Mesenteric fat pad (tissue), 1 donor: Measurements from ENCODE around the gene LRRC2. TPM values are rescaled to one million over a fixed set of nuclear protein-coding genes. Genes with fewer than 3 reads are reported as not detected.
"Not testable (repeated sequence)": the region's sequence is repeated elsewhere in the genome, so short reads cannot be mapped to it uniquely, and the experiment has no call there.

Experiments used
- DNase-seq: peaks from one replicate; pipeline ENCODE4 v3.0.0-alpha.2; 2020; ENCODE audit warnings: low spot score
- long read RNA-seq: library from polyadenylated mRNA; unstranded; transcript quantifications from one replicate; pipeline ENCODE4 v2.0.0, GENCODE V29; 2020
- total RNA-seq: library from RNA; stranded (reverse); fragmentation: NEBNext Ultra II Directional; extraction: Animal tissue kit (Norgen Biotek cat#: 25700); gene quantifications from one replicate; pipeline ENCODE4 v1.2.1, GENCODE V29; 2021
- donor health status: DM: yes; HTN: yes; CAD: no.

Gene LRRC2, protein sequence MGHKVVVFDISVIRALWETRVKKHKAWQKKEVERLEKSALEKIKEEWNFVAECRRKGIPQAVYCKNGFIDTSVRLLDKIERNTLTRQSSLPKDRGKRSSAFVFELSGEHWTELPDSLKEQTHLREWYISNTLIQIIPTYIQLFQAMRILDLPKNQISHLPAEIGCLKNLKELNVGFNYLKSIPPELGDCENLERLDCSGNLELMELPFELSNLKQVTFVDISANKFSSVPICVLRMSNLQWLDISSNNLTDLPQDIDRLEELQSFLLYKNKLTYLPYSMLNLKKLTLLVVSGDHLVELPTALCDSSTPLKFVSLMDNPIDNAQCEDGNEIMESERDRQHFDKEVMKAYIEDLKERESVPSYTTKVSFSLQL
- total RNA-seq, result 2.1 TPM
- long read RNA-seq, full-length matches to known transcripts, result 11 of 13 reads
- long read RNA-seq, partial matches to known transcripts, result 1 of 13 reads
- long read RNA-seq, other reads (novel, unspliced or antisense), result 1 of 13 reads

DNA sequence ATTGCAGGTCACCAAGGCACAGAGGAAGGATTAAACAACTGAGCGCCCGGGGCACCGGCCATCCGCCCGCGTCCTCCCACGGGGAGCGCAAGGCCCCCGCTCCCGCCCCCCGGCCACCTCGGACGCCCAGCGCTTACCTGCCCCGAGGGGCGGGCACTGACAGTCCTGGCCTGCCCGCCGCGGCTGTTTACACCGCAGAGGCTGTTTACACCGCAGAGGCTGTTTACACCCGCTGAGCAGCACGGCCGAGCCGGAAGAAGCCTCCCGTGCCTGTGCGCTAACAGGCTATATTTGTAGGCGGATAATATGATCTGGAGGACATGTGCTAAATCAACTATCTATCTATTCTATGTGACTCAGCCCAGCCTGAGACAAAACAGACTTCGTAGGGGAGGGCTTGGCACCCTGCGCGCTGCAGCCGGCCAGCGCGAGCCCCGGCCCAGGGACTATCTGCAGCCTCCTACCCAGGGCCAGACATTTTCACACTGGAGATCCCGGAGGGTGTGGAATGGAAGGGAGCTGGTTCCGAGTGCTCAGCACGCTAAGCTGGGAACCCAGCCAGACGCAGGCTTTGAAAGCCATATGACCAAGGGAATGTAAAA lies at the start of gene LRRC2:
Gene LRRC2 (minus strand): TSS at position 263 of the 602 bp plus-strand sequence. CDS start 14,711 bp downstream, outside the sequence.
- DNase-seq, result no peak

DNA sequence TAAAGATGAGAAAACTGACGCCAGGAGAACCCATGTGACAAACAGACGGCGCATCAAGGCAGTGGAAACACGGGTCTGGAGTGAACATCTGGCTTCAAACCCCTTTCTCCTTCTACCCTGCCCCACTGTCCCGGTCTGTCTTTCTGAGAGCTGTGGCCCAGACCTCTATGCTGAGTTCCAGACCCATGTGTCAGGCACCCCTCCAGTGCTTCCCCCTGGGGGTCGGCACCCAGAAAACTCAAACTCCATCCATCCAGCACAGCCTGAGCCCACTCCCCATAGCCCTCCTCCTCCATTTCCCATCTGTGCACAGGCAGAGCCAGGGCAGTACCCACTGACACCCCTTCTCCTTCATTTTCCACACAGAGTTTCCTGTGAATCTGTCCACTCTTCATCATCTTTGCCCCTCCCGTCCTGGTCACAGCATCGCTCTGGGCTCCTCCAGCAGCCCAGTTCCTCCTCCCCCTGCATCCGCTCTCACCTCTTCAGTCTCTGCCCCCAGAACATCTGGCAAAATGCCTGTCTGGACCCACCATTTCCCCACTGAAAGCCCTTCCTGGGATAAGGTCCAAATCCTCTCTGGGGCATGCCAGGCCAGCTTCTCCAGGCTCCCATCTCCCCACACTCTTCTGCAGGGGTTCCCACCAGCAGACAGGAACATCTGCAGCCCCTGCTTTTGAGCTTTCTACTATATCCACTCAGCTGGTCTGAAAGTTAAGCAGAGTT lies 49.1 kb upstream of the LRRC2 start:
- DNase-seq, result no peak

DNA sequence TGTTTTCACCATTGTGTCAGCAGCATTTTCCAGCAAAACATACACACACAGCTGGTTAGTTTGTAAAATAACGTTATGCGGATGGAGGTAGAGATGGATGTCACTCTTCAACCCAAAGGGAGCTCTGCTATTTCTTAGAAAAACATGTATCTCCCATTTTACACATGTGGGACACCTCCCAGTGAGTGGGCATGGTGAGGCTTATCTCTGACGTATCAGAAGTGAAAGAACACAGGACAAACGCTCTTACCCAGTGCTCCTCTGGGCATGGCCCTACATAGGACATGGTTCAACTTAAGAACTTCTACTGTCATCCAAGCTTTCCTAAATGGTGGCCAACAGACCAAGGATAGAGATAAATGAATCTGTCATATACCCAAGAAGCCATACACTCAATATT lies 48.3 kb upstream of the LRRC2 start:
- DNase-seq, result no peak

DNA sequence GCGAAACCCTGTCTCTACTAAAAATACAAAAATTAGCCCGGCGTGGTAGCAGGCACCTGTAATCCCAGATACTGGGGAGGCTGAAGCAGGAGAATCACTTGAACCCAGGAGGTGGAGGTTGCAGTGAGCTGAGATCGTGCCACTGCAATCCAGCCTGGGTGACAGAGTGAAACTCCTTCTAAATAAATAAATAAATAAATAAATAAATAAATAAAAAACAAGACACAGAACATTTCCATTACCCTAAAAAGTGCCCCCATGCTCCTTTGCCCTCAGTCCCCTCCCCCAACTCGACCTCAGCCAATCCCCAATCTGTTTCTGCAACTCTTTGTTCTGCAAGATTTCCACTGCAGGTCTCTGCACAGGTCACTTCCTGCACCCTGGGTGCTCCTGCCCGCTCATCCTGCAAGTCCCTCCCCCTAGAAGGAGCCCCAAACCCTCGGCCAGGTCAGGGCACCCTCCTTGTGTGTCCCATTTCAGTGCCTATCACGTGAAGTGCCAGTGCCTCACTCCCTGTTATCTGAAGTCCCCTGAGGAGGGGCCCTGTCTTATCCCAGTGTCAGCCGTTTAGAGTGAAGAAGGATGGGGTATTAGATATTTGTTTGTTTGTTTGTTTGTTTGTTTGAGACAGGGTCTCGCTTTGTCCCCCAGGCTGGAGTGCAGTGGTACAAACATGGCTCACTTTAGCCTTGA lies 47.4 kb upstream of the LRRC2 start:
- DNase-seq, result no peak

DNA sequence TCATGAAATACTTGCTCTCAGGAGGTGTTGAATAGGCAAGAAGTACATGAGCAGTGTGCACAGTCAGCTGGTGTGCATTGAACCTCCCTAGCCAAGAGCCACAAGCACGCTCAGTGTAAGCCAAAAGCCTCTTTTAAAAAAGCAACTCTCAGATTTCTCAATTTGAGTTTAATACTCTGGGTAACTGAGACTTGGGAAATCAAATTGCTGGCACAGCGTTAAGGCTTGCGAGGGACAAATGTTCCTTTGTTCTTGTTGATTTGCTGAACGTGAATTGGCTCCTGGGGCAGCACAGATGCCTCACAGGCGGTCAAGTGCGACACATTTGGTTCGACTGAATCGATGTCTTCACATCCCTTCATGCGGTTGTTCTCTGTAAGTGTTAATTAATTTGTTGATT lies 46.2 kb upstream of the LRRC2 start, which contains the start of gene FAM240A:
Gene FAM240A (plus strand): TSS at position 202 of the 400 bp plus-strand sequence. CDS start 159 bp downstream, at position 361.
- DNase-seq, result no peak

DNA sequence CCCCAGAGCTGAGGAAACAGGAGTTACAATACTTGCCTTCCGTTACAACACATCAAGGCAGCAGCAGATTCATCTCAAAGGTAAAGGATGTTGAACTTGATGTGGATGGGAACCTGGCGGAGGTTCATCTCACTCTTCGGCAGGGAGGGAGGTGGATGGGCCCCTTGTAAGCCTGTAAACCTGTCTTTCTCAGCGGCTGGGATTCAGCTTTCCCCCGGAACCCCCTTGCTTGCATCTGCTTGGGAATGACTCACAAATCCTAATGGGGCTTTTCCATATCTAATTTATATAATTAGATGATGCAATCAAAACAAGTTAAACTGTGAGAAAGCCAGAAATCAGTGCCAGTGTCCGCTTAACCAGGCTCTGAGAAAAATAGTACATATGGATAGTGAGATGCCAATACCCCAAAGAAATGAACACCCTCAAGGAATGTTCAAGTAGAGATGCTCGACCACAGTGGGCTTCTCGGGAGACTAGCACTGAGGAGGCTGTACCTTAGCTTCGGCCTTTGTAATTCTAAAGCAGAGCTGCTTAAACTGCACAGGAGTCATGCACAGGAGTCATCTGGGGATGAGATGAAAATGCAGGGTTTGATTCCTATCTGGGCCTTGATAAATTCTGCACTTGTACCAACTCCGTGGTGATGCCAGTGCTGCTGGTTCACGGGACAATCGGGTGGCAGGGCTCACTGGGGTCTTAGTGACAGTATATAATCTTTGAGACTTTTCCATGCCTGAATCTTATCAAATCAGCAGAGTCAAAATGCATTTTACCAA lies 44.0 kb upstream of the LRRC2 start:
- no peak for DNase-seq

DNA sequence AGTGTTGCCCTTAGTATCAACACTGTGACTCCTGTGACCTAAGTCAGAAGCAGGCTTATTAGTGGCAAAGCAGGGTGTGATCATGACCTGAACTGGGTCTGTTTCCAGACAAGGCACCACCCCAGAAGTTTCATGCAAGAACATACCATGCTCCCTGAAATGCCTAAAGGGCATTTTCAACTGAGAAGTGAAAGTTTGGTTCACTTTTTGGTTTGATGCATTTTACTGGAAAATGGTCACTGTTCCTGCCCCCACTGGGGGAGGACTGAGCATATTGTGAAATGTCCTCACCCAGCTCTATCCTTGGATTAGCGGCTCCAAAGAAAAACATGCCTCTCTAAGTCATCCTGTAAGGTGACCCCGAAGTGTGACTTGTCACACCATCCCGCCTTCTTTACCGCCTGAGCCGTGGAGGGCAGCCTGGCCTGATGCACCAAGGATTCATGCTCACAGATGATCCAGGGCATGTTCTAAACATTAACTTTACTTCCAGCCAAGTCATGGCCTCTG lies 43.2 kb upstream of the LRRC2 start:
- no peak for DNase-seq

DNA sequence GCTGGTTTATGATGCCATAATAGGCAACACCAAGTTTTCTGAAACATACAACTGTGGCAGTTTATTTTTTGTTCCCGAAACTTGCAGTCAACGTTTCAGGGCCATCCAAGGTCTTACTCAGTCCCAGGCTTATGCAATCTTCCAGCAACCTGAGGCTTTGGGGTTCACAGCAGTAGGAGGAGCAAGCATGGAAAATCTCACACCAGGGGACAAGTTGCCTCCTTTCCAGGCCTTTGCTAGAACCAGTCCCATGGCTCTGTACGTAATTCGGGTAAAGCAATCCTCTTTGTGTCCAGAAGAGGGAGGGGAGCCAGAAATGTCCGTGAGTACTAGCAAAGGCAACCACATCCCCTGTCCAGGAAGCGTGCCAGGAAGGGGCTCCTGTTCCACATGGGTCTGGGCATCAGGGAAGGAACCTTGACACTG lies 41.5 kb upstream of the LRRC2 start:
- DNase-seq, result no peak

DNA sequence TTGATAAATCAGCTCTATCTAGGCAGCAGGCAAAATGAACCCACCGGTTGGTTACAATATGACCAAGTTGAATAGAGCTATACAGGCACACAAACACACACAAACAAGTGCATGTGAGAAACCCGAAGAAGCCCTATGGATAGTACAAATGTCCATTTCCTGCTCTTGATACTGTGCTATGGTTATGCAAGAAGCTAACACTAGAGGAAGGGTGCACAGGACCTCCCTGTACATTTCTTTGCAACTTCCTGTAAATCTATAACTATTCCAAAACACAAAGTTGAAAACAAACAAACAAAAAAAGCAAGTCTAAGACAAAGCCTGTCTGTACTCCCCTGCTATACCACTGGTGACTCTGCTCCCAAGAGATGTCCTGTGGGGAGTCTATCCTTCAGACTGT lies 38.0 kb upstream of the LRRC2 start:
- DNase-seq, result no peak

DNA sequence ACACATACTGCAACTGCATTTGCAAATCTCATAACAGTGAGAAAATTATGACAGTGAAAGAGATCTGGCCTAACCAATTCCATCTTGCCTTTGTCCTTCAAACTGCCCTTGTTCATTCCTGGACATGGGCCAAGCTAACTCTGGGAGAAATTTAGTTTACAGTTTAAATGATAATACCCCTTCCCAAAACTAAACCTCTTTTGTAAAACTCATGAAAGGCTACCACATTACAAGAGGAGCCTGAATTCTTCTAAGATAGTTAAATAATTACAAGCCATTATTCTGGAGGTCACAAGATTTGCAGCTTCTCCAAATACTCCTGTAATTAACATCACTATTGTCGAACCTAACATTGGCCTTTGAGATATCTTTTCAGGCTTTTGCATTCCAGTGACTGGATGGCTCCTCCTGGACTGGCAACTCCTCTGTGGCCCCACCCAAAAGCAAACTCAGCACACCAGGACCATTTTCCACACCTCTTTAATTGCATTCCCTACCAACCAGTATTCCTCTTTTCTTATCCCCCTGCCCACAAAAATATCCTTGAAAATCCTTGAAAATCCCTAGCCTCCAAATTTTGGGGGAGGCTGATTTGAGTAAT lies 37.4 kb upstream of the LRRC2 start:
- no peak for DNase-seq

DNA sequence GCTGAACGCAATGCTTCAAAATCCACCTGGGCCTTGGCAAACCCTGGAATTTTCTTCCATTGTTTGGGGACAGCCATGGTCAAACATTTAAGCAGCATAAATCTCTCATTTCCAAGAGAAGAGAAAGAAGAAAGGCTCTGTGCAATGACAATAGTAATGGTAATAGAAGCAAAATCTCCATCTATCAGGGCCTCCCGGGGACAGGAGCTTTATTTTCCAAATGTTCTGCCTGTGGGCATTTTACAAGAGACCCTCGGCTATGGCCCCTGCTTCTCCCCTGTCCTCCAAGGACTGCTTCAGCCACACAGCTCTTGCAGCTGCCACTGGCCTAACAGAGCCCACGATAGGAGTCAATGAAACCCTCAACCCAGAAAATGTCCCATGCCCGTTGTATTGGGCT lies 33.5 kb upstream of the LRRC2 start:
- no peak for DNase-seq

DNA sequence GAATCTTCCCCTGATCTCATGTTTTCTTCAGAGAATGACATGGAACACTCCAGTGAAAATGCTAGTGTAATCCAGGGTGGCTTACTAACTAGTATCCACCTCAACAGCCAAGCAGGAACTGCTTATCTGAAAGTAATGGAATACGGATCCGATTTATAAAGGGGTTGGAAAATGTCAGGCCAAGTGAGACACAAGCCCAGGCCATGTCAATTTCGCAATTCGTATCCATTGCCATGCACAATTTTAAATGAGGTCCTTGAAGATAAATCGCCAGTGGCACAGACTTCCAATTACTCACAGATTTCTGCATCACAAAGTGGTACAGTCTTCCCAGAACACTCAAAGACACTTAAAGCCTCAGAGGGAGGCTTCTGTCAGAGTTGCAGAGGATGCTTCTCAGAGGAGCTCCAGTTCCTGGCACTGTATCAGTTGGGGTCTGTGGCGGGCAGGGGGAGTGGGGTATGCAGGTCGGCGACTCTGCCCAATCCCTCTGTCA lies 29.8 kb upstream of the LRRC2 start:
- DNase-seq, result no peak

DNA sequence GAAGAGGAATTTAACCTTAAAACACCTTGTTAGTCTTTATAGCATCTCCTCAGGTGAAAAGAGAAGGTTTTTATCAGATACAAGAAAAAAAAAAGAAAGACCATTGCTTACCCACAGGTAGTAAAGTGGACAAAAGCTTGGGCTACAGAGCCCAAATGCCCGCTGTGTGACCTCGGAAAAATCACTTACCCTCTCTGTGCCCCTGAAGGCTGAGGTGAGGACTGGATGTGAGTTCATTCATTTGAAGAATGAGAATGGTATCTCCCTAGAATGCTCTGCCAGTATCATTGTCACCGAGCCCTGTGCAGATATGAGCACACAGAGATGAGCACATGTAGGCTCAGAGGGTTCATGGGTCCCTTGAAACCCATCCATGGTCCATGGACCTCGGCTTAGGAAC lies 28.6 kb upstream of the LRRC2 start:
- no peak for DNase-seq

DNA sequence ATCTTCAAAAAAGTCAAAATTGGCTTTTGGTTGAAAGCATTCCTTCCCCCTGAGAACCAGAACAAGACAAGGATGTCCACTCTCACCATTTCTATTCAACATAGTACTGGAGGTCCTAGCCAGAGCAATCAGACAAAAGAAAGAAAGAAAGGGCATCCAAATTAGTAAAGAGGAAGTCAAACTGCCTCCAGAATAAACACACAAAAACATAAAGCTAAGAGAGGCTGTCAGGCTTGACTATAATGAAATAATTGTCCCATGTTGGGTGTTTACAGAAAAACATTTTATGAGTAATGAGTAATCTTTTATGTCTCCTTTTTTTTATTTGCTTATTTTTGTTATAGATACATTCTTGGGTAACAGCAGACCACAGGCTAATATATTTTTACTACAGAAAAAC lies 27.9 kb upstream of the LRRC2 start:
- DNase-seq, result no peak

DNA sequence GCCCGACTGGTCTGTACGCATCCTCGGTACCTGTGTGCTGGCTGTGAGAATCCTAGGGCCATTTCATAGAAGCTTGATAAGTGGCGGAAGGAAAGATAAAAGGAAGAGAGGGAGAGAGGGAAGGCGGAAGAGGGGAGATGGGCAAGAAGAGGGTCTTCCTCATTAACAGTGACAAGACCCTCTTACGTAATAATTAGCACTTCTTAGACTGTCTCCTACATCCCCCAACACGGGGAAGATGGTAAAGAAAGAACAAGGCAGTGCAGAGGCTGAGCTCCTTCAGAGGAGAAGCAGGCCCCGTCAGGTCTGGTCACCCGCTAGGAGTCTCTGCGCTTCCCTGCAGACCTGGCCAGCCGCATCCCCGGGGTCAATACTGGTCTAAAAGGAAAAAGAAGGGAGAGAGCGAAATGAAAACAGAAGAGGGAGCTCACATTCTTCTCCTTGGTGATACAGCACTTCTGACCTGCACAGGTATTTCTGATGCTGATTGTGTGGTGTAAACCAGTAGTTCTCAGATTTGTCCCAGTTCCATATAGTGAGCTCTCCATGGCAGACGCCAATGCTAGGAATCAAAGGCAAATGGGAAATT lies 27.3 kb upstream of the LRRC2 start:
- DNase-seq, result no peak

DNA sequence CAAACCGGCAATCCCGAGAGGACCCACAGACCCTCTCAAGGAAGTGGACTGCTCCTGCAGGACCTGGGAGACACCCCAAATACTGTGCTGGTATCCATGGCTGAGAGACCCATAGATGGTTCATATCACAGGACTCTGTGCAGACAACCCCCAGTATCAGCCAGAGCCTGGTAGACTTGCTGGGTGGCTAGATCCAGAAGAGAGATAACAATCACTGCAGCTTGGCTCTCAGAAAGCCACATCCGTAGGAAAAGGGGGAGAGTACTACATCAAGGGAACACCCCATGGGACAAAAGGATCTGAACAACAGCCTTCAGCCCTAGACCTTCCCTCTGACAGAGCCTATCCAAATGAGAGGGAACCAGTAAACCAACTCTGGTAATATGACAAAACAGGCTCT lies 21.2 kb upstream of the LRRC2 start:
- DNase-seq, result not testable (repeated sequence)

DNA sequence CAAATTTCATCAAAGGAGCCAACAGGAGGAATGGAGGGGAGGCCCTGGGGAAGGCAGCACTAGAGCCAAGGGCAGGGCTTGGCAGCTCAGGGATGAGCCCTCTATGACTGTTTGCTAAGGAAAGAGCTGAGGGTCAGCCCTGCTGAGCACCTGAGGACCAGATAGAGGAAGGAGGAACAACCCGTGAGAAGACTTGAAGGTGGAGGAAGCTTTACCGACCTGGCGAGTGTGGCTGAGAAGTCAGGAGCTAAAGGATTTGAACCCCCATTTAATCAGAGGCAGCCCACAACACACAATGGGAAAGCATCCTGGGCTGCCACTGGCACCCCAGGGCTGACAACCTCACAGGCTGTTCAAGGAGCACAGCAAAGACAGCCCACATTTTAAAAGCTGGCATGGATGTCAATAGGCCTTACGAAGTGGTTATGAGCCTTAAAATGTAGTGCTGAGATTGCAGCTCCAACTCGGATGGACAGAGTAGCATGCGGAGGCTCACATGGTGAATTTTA lies 20.7 kb upstream of the LRRC2 start:
- no peak for DNase-seq

DNA sequence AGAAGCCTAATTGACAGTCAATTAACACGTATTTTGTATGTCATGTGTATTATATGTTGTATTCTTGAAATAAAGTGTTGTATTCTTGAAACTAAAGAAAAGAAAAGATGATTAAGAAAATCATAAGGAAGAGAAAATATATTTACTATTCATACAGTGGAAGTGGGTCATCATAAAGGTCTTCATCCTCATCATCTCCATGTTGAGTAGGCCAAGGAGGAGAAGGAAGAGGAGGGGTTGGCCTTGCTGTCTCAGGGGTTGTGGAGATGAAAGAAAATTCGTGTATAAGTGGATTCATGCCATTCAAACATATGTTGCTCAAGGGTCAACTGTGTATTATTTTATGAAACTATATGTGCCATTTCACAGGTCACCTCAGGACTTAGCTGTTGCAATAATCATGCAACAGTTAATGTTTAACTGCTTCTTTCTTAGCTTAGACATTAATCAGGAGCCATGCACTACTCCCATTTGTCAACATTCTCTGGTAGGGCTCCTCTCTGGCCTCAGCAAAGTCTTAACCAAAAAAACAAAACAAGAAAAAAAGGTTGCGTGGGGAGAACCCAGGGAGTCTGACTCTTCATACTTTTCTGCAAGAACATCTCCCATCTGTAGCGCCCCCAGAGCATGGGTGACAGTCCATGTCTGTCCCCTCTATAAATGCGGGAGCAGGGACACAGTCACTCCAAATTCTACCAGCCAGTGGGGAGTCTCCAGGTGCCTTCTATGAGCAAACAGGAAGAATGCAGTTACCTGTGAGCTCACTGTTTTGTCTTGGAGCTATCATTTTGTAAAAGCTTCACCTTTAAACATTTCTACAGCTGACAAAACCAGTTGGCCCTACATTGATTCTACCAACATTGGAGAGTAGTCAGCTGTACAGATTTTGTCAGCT lies 19.9 kb upstream of the LRRC2 start:
- DNase-seq, result no peak
